Measurements from ENCODE around the gene HACD4. TPM values are rescaled to one million over a fixed set of nuclear protein-coding genes. Genes with fewer than 3 reads are reported as not detected.

HACD4 gene
- total RNA-seq, 4 donors from 2014 or later, result 13.8 to 25.0 (median 17.9) TPM

- Histone ChIP-seq H3K4me3 (no peak overlapping the region), H3K27me3 (no peaks in the 10 kb centered on the region), H3K27ac (replicated peaks in 1 of 4) (no peak overlapping the region), H3K36me3 (no peaks in the 10 kb centered on the region), H3K9me3 (no peaks in the 10 kb centered on the region), H3K4me1 (no peaks in the 10 kb centered on the region)
- DNase-seq (ENCODE audit: extremely low spot score), result no peak
- WGBS, result 88% methylated on average over 1 of the region's 1 CpG
- intact Hi-C loops (cut with DNase I), result no loop called here
- no peak for TF ChIP-seq EP300 (IDR thresholded peaks at IDR 0.05)
- TF ChIP-seq POLR2AphosphoS5 (IDR thresholded peaks at IDR 0.05), result no peak
- TF ChIP-seq POLR2A (IDR thresholded peaks at IDR 0.05; ENCODE audit: low read depth), result no peak
- no peak for TF ChIP-seq CTCF (IDR thresholded peaks at IDR 0.05)
Observed at GRCh38 chr9:21039302-21039701, 7.9 kb upstream of the HACD4 start.

GRCh38 chr9:21037278-21037677 is 5.8 kb upstream of the HACD4 start:
- H3K4me1 ChIP-seq, result peaks cover 0 to under 1% (median 0%) of the 10 kb centered on the region in 4 donors
- intact Hi-C loops (cut with DNase I), result no loop called here
- no peak for DNase-seq (ENCODE audit: extremely low spot score)
- WGBS, result 98% methylated on average over 2 of the region's 2 CpGs
- no peaks in the 10 kb centered on the region for H3K36me3 ChIP-seq
- H3K4me3 ChIP-seq, result no peak overlapping the region
- no peaks in the 10 kb centered on the region for H3K27me3 ChIP-seq
- H3K27ac ChIP-seq (replicated peaks in 1 of 4), result no peak overlapping the region
- H3K9me3 ChIP-seq, result no peaks in the 10 kb centered on the region
- no peak for TF ChIP-seq POLR2A (IDR thresholded peaks at IDR 0.05; ENCODE audit: low read depth)
- TF ChIP-seq POLR2AphosphoS5 (IDR thresholded peaks at IDR 0.05), result no peak
- no peak for TF ChIP-seq CTCF (IDR thresholded peaks at IDR 0.05)
- TF ChIP-seq EP300 (IDR thresholded peaks at IDR 0.05), result no peak

- DNase-seq (ENCODE audit: extremely low spot score), result no peak
- WGBS, result 60% methylated on average over 11 of the region's 22 CpGs
- Histone ChIP-seq H3K27ac (replicated peaks in 1 of 4) (peak overlapping the region; percentile 88 to 92 (median 91)), H3K36me3 (no peaks in the 10 kb centered on the region), H3K27me3 (no peaks in the 10 kb centered on the region), H3K4me1 (peaks cover 11 to 49% (median 41%) of the 10 kb centered on the region in 4 donors), H3K4me3 (peak overlapping the region; percentile 73 to 78 (median 74)), H3K9me3 (no peaks in the 10 kb centered on the region)
- intact Hi-C loops (cut with DNase I), result no loop called here
- TF ChIP-seq EP300 (IDR thresholded peaks at IDR 0.05) (no peak), CTCF (IDR thresholded peaks at IDR 0.05) (no peak), POLR2AphosphoS5 (IDR thresholded peaks at IDR 0.05) (no peak), POLR2A (IDR thresholded peaks at IDR 0.05; ENCODE audit: low read depth) (no peak)
Observed at GRCh38 chr9:21031808-21032183, 356 bp upstream of the HACD4 start.

GRCh38 chr9:21030389-21031035 is 928 bp downstream of the HACD4 start:
- H3K27me3 ChIP-seq, result no peaks in the 10 kb centered on the region
- H3K4me1 ChIP-seq, result peaks cover 11 to 56% (median 47%) of the 10 kb centered on the region in 4 donors
- H3K36me3 ChIP-seq, result peaks cover 0 to 3% (median 0%) of the 10 kb centered on the region in 4 donors
- intact Hi-C loops (cut with DNase I), result no loop called here
- 67% methylated on average over 5 of the region's 5 CpGs for WGBS
- H3K9me3 ChIP-seq, result no peaks in the 10 kb centered on the region
- no peak for DNase-seq (ENCODE audit: extremely low spot score)
- H3K27ac ChIP-seq (replicated peaks in 1 of 4), result peak overlapping the region; percentile 88 to 92 (median 91)
- no peak for TF ChIP-seq POLR2A (IDR thresholded peaks at IDR 0.05; ENCODE audit: low read depth)
- TF ChIP-seq POLR2AphosphoS5 (IDR thresholded peaks at IDR 0.05), result peak in 1 of 2 donors; percentile 41
- no peak for TF ChIP-seq CTCF (IDR thresholded peaks at IDR 0.05)
- H3K4me3 ChIP-seq, result peak overlapping the region; percentile 73 to 78 (median 74)

- no peak for TF ChIP-seq POLR2A (IDR thresholded peaks at IDR 0.05; ENCODE audit: low read depth)
- no peak for TF ChIP-seq POLR2AphosphoS5 (IDR thresholded peaks at IDR 0.05)
- TF ChIP-seq CTCF (IDR thresholded peaks at IDR 0.05), result no peak
- TF ChIP-seq EP300 (IDR thresholded peaks at IDR 0.05), result no peak
- Histone ChIP-seq H3K4me1 (peaks cover 11 to 56% (median 47%) of the 10 kb centered on the region in 4 donors), H3K27ac (replicated peaks in 1 of 4) (peak overlapping the region; percentile 88 to 92 (median 91)), H3K27me3 (no peaks in the 10 kb centered on the region), H3K4me3 (no peak overlapping the region), H3K36me3 (peaks cover 0 to 3% (median 0%) of the 10 kb centered on the region in 4 donors), H3K9me3 (no peaks in the 10 kb centered on the region)
- intact Hi-C loops (cut with DNase I), result no loop called here
- WGBS, result 71% methylated on average over 8 of the region's 8 CpGs
- no peak for DNase-seq (ENCODE audit: extremely low spot score)
Observed at GRCh38 chr9:21029661-21030060, 1.8 kb downstream of the HACD4 start.

Data from esophagus muscularis mucosa (tissue), 4 donors.